ENCODE data around the gene YY1.
A peak's percentile ranks its signal among the peaks of the same experiment; 100 is the strongest.
"Not testable (repeated sequence)": the region's sequence is repeated elsewhere in the genome, so short reads cannot be mapped to it uniquely, and the experiment has no call there.

The YY1 gene

GRCh38 chr14:100307766-100308426, 69.0 kb downstream of the YY1 start:
- TF ChIP-seq CTCF (IDR thresholded peaks at IDR 0.05; ENCODE audit: low read depth, low read length, missing control alignments), result no peak
- in situ Hi-C loops (cut with HindIII; ENCODE audit: low sequenced_read_pairs), result no loop called here
- no peak for DNase-seq (ENCODE audit: low read depth)
- peak overlapping the region; percentile 80 for H3K4me3 ChIP-seq (ENCODE audit: low read depth, low read length)

- in situ Hi-C loops (cut with HindIII; ENCODE audit: low sequenced_read_pairs); DNase-seq (ENCODE audit: low read depth); H3K4me3 ChIP-seq (ENCODE audit: low read depth, low read length): not testable (repeated sequence)
These were observed 69.5 kb downstream of the YY1 start for GRCh38 chr14:100308427-100308792.

GRCh38 chr14:100309028-100309737, 70.2 kb downstream of the YY1 start:
- in situ Hi-C loops (cut with HindIII; ENCODE audit: low sequenced_read_pairs), result no loop called here
- H3K4me3 ChIP-seq (ENCODE audit: low read depth, low read length), result no peak overlapping the region
- no peak for DNase-seq (ENCODE audit: low read depth)
- TF ChIP-seq CTCF (IDR thresholded peaks at IDR 0.05; ENCODE audit: low read depth, low read length, missing control alignments), result no peak

GRCh38 chr14:100312110-100312876, 73.3 kb downstream of the YY1 start:
- not testable (repeated sequence) for DNase-seq (ENCODE audit: low read depth)

GRCh38 chr14:100312877-100313400, 74.0 kb downstream of the YY1 start:
- no peak for TF ChIP-seq CTCF (IDR thresholded peaks at IDR 0.05; ENCODE audit: low read depth, low read length, missing control alignments)
- H3K4me3 ChIP-seq (ENCODE audit: low read depth, low read length), result no peak overlapping the region
- in situ Hi-C loops (cut with HindIII; ENCODE audit: low sequenced_read_pairs), result no loop called here
- no peak for DNase-seq (ENCODE audit: low read depth)

More at GRCh38 chr14:100312110-100312876, 73.3 kb downstream of the YY1 start:
- H3K4me3 ChIP-seq (ENCODE audit: low read depth, low read length); in situ Hi-C loops (cut with HindIII; ENCODE audit: low sequenced_read_pairs): not testable (repeated sequence)

GRCh38 chr14:100313464-100314230, 74.7 kb downstream of the YY1 start:
- no peak for TF ChIP-seq CTCF (IDR thresholded peaks at IDR 0.05; ENCODE audit: low read depth, low read length, missing control alignments)
- DNase-seq (ENCODE audit: low read depth), result no peak
- in situ Hi-C loops (cut with HindIII; ENCODE audit: low sequenced_read_pairs), result no loop called here
- H3K4me3 ChIP-seq (ENCODE audit: low read depth, low read length), result no peak overlapping the region

GRCh38 chr14:100314724-100315123, 75.8 kb downstream of the YY1 start:
- DNase-seq (ENCODE audit: low read depth), result no peak
- in situ Hi-C loops (cut with HindIII; ENCODE audit: low sequenced_read_pairs), result no loop called here
- H3K4me3 ChIP-seq (ENCODE audit: low read depth, low read length), result no peak overlapping the region

More at GRCh38 chr14:100314724-100315123, 75.8 kb downstream of the YY1 start:
- TF ChIP-seq CTCF (IDR thresholded peaks at IDR 0.05; ENCODE audit: low read depth, low read length, missing control alignments), result no peak

Data from astrocyte of the cerebellum (primary cell).